ENCODE data around the gene CCDC12. TPM values are rescaled to one million over a fixed set of nuclear protein-coding genes. Genes with fewer than 3 reads are reported as not detected.

Gene CCDC12
- total RNA-seq, result 62.3 and 64.3 TPM in 2 replicates
- long read RNA-seq, partial matches to known transcripts, result 12 of 27 reads
- long read RNA-seq, other reads (novel, unspliced or antisense), result 13 of 27 reads

GRCh38 chr3:46976326-46977190, at the start of gene CCDC12:
Gene CCDC12 (minus strand): TSS chr3:46976745. CDS start chr3:46976732, 13 bp downstream.
- Mint-ChIP-seq H3K27me3 (no peaks in the 10 kb centered on the region), H3K27ac (peak within 1 kb of the TSS; percentile 99), H3K9me3 (ENCODE audit: low read depth) (no peaks in the 10 kb centered on the region), H3K4me1 (ENCODE audit: low read depth) (peaks cover 45% of the 10 kb centered on the region), H3K36me3 (ENCODE audit: insufficient read depth) (peaks cover 6% of the 10 kb centered on the region), H3K4me3 (ENCODE audit: low read depth) (peak within 1 kb of the TSS; percentile 99)
- DNase-seq (ENCODE audit: low spot score, unreplicated experiment), result peak; percentile 84
- no peak for TF ChIP-seq CTCF (IDR thresholded peaks at IDR 0.05; ENCODE audit: unreplicated experiment)

- H3K27ac Mint-ChIP-seq, result peak overlapping the region; percentile 16
- TF ChIP-seq CTCF (IDR thresholded peaks at IDR 0.05; ENCODE audit: unreplicated experiment), result no peak
- no peaks in the 10 kb centered on the region for H3K9me3 Mint-ChIP-seq (ENCODE audit: low read depth)
- no peaks in the 10 kb centered on the region for H3K27me3 Mint-ChIP-seq
- H3K4me3 Mint-ChIP-seq (ENCODE audit: low read depth), result no peak overlapping the region
- H3K36me3 Mint-ChIP-seq (ENCODE audit: insufficient read depth), result peaks cover 14% of the 10 kb centered on the region
- H3K4me1 Mint-ChIP-seq (ENCODE audit: low read depth), result peaks cover 4% of the 10 kb centered on the region
- DNase-seq (ENCODE audit: low spot score, unreplicated experiment), result no peak
These were observed 48.4 kb upstream of the CCDC12 start for GRCh38 chr3:47024932-47025331.

GRCh38 chr3:47022641-47023071, 46.1 kb upstream of the CCDC12 start:
- Mint-ChIP-seq H3K36me3 (ENCODE audit: insufficient read depth) (peaks cover 12% of the 10 kb centered on the region), H3K27me3 (no peaks in the 10 kb centered on the region), H3K4me1 (ENCODE audit: low read depth) (no peaks in the 10 kb centered on the region), H3K9me3 (ENCODE audit: low read depth) (no peaks in the 10 kb centered on the region), H3K4me3 (ENCODE audit: low read depth) (no peak overlapping the region), H3K27ac (peak overlapping the region; percentile 71)
- TF ChIP-seq CTCF (IDR thresholded peaks at IDR 0.05; ENCODE audit: unreplicated experiment), result no peak
- DNase-seq (ENCODE audit: low spot score, unreplicated experiment), result no peak

- no peaks in the 10 kb centered on the region for H3K9me3 Mint-ChIP-seq (ENCODE audit: low read depth)
- no peak for TF ChIP-seq CTCF (IDR thresholded peaks at IDR 0.05; ENCODE audit: unreplicated experiment)
- H3K27me3 Mint-ChIP-seq, result no peaks in the 10 kb centered on the region
- no peak overlapping the region for H3K27ac Mint-ChIP-seq
- no peak overlapping the region for H3K4me3 Mint-ChIP-seq (ENCODE audit: low read depth)
- no peak for DNase-seq (ENCODE audit: low spot score, unreplicated experiment)
- H3K4me1 Mint-ChIP-seq (ENCODE audit: low read depth), result peaks cover 6% of the 10 kb centered on the region
- peaks cover 10% of the 10 kb centered on the region for H3K36me3 Mint-ChIP-seq (ENCODE audit: insufficient read depth)
These were observed 43.8 kb upstream of the CCDC12 start for GRCh38 chr3:47020311-47020710.

- Mint-ChIP-seq H3K27ac (no peak overlapping the region), H3K4me3 (ENCODE audit: low read depth) (no peak overlapping the region)
These were observed 42.7 kb upstream of the CCDC12 start for GRCh38 chr3:47019201-47019600.

More at GRCh38 chr3:47019201-47019600, 42.7 kb upstream of the CCDC12 start:
- Mint-ChIP-seq H3K36me3 (ENCODE audit: insufficient read depth) (peaks cover 12% of the 10 kb centered on the region), H3K9me3 (ENCODE audit: low read depth) (no peaks in the 10 kb centered on the region), H3K4me1 (ENCODE audit: low read depth) (peaks cover 6% of the 10 kb centered on the region), H3K27me3 (no peaks in the 10 kb centered on the region)
- DNase-seq (ENCODE audit: low spot score, unreplicated experiment), result no peak
- no peak for TF ChIP-seq CTCF (IDR thresholded peaks at IDR 0.05; ENCODE audit: unreplicated experiment)

Data from progenitor cell of endocrine pancreas (in vitro differentiated cells).